Ascending aorta (tissue), 2 donors: ENCODE results near the gene FBXO36. TPM values are rescaled to one million over a fixed set of nuclear protein-coding genes. Genes with fewer than 3 reads are reported as not detected.
A peak's percentile ranks its signal among the peaks of the same experiment; 100 is the strongest.

Experiments
- DNase-seq, 2 donors: peaks; one replicate each; pipeline ENCODE4 v3.0.0-alpha.2; 2019; ENCODE audit warnings: low spot score in 2 of 2
- H3K27ac ChIP-seq, 2 donors: fragments of 200-600 bp; sonication (generic); one replicate each; pipeline ENCODE4 v1.5.1; 2016 to 2017; ENCODE audit warnings: mild to moderate bottlenecking in 1 of 2
- H3K27me3 ChIP-seq: fragments of 200-600 bp; sonication (generic); one replicate; pipeline ENCODE4 v1.5.1; 2017
- H3K36me3 ChIP-seq, 2 donors: fragments of 200-600 bp; sonication (generic); one replicate each; pipeline ENCODE4 v1.5.1; 2016
- H3K4me1 ChIP-seq, 2 donors: fragments of 200-600 bp; sonication (generic); one replicate each; pipeline ENCODE4 v1.5.1; 2016 to 2017; ENCODE audit warnings: mild to moderate bottlenecking in 1 of 2
- H3K4me3 ChIP-seq, 2 donors: fragments of 200-600 bp; sonication (generic); one replicate each; pipeline ENCODE4 v1.5.1; 2016 to 2017; ENCODE audit warnings: mild to moderate bottlenecking in 1 of 2
- H3K9me3 ChIP-seq, 2 donors: fragments of 200-600 bp; sonication (generic); one replicate each; pipeline ENCODE4 v1.5.1; 2016
- CTCF ChIP-seq, 3 experiments: fragments of 200-600 bp in 2 of 3; fragments of 450-650 bp in 1 of 3; sonication (generic) in 2 of 3; IDR thresholded peaks; one replicate each; pipeline ENCODE4 v1.5.1; 2016 to 2019; ENCODE audit warnings: antibody characterized with exemption in 3 of 3, mild to moderate bottlenecking in 1 of 3, moderate library complexity in 1 of 3
- intact Hi-C: fragments of 100-400 bp; cut with DNase I; formaldehyde crosslinking; loops from one replicate; pipeline ENCODE4 v1.15.1; 2023
- total RNA-seq: library from RNA; depleted of rRNA; stranded (reverse); fragments of >200 nt; gene quantifications from one replicate; pipeline ENCODE4 v1.1.0, GENCODE V29; 2016

The FBXO36 gene
- total RNA-seq, 1 donor from 2014 or later = 1.6 TPM

DNA sequence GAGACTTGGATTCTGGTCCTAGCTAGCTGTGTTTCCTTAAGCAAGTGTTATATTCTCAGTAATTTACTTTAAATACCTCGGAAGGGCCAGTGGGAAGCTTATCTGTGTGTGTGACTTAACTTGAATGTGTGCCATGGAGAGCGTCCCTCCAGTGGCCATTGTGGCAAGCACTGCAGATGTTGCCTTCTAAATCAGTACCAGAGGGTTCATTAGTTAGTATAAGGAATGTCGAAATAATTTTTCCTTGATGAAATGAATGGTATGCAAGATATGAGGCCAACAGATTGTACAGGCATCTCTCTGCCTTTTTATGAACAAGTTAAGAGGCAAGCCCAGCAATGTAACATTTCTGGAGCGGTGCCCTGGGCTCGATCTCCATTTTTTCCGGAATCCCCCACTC lies 52.0 kb downstream of the FBXO36 start:
- Histone ChIP-seq H3K4me3 (no peak overlapping the region), H3K27me3 (no peaks in the 10 kb centered on the region), H3K27ac (no peak overlapping the region), H3K36me3 (no peaks in the 10 kb centered on the region), H3K9me3 (no peaks in the 10 kb centered on the region), H3K4me1 (no peaks in the 10 kb centered on the region)
- DNase-seq = no peak
- intact Hi-C loops = no loop called here
- peak in 1 of 3 experiments; percentile 5 for TF ChIP-seq CTCF (IDR thresholded peaks at IDR 0.05)

- H3K9me3 ChIP-seq = no peaks in the 10 kb centered on the region
- H3K4me1 ChIP-seq = no peaks in the 10 kb centered on the region
- H3K27ac ChIP-seq = peak overlapping the region; percentile 31 to 35
- intact Hi-C loops = no loop called here
- no peaks in the 10 kb centered on the region for H3K27me3 ChIP-seq
- no peak for TF ChIP-seq CTCF (IDR thresholded peaks at IDR 0.05)
- no peak for DNase-seq
- peak overlapping the region in 1 of 2 donors; percentile 17 for H3K4me3 ChIP-seq
- H3K36me3 ChIP-seq = no peaks in the 10 kb centered on the region
Measured at GRCh38 chr2:229980431-229981184, 58.3 kb downstream of the FBXO36 start.

DNA sequence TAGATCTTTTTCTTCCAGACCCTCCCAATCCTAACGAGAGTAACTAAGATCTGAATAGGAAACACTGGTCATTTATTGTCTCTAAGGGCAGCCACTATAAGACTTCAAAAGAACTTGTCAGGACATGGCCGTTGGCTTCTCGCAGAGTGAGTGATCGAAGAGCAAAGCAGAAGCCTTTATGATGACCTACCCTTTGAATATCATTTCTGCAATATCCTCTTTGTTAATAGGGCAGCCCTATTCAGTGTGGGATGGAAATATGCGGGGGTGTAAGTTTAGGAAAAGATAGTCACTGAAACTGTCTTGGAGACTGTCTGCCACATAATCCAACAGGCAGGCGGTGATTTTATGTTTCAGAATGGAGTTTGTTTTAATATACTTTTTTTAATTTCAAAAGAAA lies 70.9 kb downstream of the FBXO36 start:
- H3K27ac ChIP-seq = no peak overlapping the region
- H3K27me3 ChIP-seq = no peaks in the 10 kb centered on the region
- no peaks in the 10 kb centered on the region for H3K4me1 ChIP-seq
- no peaks in the 10 kb centered on the region for H3K9me3 ChIP-seq
- H3K4me3 ChIP-seq = no peak overlapping the region
- DNase-seq = no peak
- no peak for TF ChIP-seq CTCF (IDR thresholded peaks at IDR 0.05)
- intact Hi-C loops = no loop called here
- no peaks in the 10 kb centered on the region for H3K36me3 ChIP-seq

DNA sequence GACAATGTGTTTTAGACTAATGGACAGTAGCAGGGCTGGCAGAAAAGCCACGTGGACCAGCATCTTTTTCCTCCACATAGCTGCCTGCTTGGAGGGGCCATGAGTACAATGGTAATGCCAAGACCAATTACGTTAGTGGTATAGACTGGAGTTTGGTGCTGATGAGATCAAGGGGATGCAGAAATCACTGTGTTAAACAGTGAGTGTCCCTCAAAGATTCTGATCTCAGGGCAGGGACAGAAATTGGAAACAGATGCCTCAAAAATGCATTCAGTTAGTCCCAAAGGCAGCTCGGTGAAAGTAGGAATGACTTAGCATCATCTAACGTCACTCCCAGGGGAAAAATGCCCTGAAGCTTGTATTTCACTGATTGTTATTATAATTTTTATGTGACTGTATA lies 74.0 kb downstream of the FBXO36 start:
- no peak overlapping the region for H3K27ac ChIP-seq
- H3K36me3 ChIP-seq = no peaks in the 10 kb centered on the region
- no peaks in the 10 kb centered on the region for H3K9me3 ChIP-seq
- DNase-seq = no peak
- intact Hi-C loops = no loop called here
- no peak overlapping the region for H3K4me3 ChIP-seq
- H3K27me3 ChIP-seq = no peaks in the 10 kb centered on the region
- no peak for TF ChIP-seq CTCF (IDR thresholded peaks at IDR 0.05)
- H3K4me1 ChIP-seq = no peaks in the 10 kb centered on the region

- no peak for DNase-seq
- H3K4me3 ChIP-seq = no peak overlapping the region
- no peak for TF ChIP-seq CTCF (IDR thresholded peaks at IDR 0.05)
- no peaks in the 10 kb centered on the region for H3K9me3 ChIP-seq
- intact Hi-C loops = no loop called here
- no peak overlapping the region for H3K27ac ChIP-seq
- H3K4me1 ChIP-seq = no peaks in the 10 kb centered on the region
- no peaks in the 10 kb centered on the region for H3K27me3 ChIP-seq
- no peaks in the 10 kb centered on the region for H3K36me3 ChIP-seq
Measured at GRCh38 chr2:229997565-229997964, 75.3 kb downstream of the FBXO36 start.
